Subcutaneous adipose tissue (tissue), 4 donors: ENCODE measurements around the gene FBXO34. TPM values are rescaled to one million over a fixed set of nuclear protein-coding genes. Genes with fewer than 3 reads are reported as not detected.

Experiments
- total RNA-seq, 4 donors: library from RNA; depleted of rRNA; stranded (reverse); fragments of >200 nt; gene quantifications; one replicate each; pipeline ENCODE4 v1.1.0, GENCODE V29; 2016
- TF ChIP-seq, protein P1 (sequence below): fragments of 450-650 bp; IDR thresholded peaks from one replicate; pipeline ENCODE4 v1.5.1; 2016; ENCODE audit warnings: low read depth, mild to moderate bottlenecking, control low read depth, antibody characterized with exemption, moderate library complexity

The FBXO34 gene
- total RNA-seq, 4 donors from 2014 or later, result 18.4 to 23.5 (median 21.6) TPM

- TF ChIP-seq, protein P1, sequence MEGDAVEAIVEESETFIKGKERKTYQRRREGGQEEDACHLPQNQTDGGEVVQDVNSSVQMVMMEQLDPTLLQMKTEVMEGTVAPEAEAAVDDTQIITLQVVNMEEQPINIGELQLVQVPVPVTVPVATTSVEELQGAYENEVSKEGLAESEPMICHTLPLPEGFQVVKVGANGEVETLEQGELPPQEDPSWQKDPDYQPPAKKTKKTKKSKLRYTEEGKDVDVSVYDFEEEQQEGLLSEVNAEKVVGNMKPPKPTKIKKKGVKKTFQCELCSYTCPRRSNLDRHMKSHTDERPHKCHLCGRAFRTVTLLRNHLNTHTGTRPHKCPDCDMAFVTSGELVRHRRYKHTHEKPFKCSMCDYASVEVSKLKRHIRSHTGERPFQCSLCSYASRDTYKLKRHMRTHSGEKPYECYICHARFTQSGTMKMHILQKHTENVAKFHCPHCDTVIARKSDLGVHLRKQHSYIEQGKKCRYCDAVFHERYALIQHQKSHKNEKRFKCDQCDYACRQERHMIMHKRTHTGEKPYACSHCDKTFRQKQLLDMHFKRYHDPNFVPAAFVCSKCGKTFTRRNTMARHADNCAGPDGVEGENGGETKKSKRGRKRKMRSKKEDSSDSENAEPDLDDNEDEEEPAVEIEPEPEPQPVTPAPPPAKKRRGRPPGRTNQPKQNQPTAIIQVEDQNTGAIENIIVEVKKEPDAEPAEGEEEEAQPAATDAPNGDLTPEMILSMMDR, result no peak
These were observed 38.6 kb downstream of the FBXO34 start for GRCh38 chr14:55309761-55310365.

DNA sequence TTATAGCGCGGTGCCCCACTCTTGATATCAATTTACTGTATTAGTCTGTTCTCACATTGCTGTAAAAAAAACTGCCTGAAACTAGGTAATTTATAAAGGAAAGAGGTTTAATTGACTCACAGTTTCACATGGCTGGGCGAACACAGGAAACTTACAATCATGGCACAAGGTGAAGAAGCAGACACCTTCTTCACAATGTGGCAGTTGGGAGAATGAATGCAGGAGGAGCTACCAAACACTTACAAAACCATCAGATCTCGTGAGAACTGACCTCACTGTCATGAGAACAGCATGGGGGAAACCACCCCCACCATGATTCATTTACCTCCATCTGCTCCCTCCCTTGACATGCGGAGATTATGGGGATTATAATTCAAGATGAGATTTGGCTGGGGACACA, 42.3 kb downstream of the FBXO34 start:
- TF ChIP-seq, protein P1, result no peak

GRCh38 chr14:55314449-55314848, 43.2 kb downstream of the FBXO34 start:
- TF ChIP-seq, protein P1, result no peak

DNA sequence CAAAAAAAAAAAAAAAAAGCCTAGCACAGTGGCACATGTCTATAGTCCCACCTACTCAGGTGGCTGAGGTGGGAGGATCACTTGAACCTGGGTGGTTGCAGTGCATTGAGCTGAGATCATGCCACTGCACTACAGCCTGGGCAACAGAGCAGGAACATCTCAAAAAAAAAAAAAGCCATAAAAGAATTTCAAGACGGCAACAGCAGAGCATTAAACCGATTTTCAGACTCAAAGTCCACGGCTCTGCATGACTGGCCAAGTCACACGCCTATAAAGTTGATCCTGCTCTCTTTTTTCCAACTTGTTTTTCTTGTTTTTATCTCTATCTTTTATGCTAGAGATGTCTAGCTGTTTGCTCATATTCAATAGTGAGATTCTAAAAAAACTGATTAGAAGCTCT, 45.3 kb downstream of the FBXO34 start:
- TF ChIP-seq, protein P1, result no peak

DNA sequence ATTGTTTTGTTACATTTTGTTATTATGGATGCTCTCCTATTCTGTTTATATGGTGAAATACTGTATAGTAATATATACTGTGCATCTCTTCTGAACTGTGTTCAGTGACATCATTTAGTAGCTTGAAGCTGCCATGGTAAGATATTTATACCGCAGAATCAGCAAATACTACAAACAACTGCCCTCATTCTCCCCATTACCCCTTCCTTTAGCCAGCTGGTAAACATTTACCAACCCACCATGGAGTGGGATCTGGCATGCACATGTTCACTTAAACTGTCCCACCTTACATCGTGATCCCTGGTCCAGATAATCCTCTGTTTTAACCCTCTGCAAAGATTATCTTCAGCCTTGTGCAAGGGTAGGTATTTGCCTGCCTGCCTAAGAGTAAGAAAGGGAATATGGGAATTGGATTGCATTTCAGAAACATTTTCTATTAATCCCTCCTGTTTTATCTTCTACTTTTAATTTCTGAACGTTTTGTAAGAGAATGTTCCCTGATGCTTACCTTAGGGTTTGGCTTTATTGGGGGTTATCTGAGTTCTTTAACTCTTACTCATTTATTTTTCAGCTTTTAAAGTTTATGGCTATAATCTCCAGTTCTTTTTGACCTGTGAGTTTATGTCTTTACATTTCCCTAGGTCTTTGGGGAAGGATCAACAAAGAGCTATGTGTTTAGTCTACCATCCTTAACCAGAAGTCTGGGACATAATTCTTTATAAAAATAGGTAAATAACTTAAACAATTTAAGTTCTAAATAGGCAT, 46.5 kb downstream of the FBXO34 start:
- TF ChIP-seq, protein P1, result no peak

GRCh38 chr14:55318694-55319093, 47.5 kb downstream of the FBXO34 start:
- TF ChIP-seq, protein P1, result no peak

GRCh38 chr14:55323910-55324309, 52.7 kb downstream of the FBXO34 start:
- TF ChIP-seq, protein P1, result no peak
